HepG2 (cell line): ENCODE results near the gene TTLL10. TPM values are rescaled to one million over a fixed set of nuclear protein-coding genes. Genes with fewer than 3 reads are reported as not detected.

Experiments
- AKAP8 ChIP-seq: sonication (generic); formaldehyde crosslinking; IDR thresholded peaks from 2 replicates; pipeline ENCODE4 v1.5.1; 2020; ENCODE audit warnings: mild to moderate bottlenecking, missing genetic modification reagents
- ATF5 ChIP-seq: sonication (generic); formaldehyde crosslinking; IDR thresholded peaks from 2 replicates; pipeline ENCODE4 v1.4.0; 2020; ENCODE audit warnings: mild to moderate bottlenecking, low read depth, missing genetic modification reagents
- BRCA1 ChIP-seq: sonication (generic); formaldehyde crosslinking; IDR thresholded peaks from 2 replicates; pipeline ENCODE4 v1.4.0; 2020; ENCODE audit warnings: missing genetic modification reagents
- BRF2 ChIP-seq: sonication (generic); formaldehyde crosslinking; IDR thresholded peaks from 2 replicates; pipeline ENCODE4 v1.8.1; 2022; ENCODE audit warnings: mild to moderate bottlenecking, missing genetic modification reagents
- CTCF ChIP-seq: sonication (generic); formaldehyde crosslinking; IDR thresholded peaks from 2 replicates; pipeline ENCODE4 v1.5.0; 2020; ENCODE audit warnings: mild to moderate bottlenecking, missing genetic modification reagents, moderate library complexity
- GTF3A ChIP-seq: sonication (generic); formaldehyde crosslinking; conservative IDR thresholded peaks from 2 replicates; pipeline ENCODE4 v1.4.0; 2020; ENCODE audit warnings: mild to moderate bottlenecking, missing genetic modification reagents
- JUND ChIP-seq: sonication (generic); formaldehyde crosslinking; IDR thresholded peaks from 2 replicates; pipeline ENCODE4 v1.8.0; 2022; ENCODE audit warnings: mild to moderate bottlenecking, missing genetic modification reagents
- PATZ1 ChIP-seq: sonication (generic); formaldehyde crosslinking; IDR thresholded peaks from 2 replicates; pipeline ENCODE4 v1.4.0; 2020; ENCODE audit warnings: missing genetic modification reagents
- PAWR ChIP-seq: sonication (generic); formaldehyde crosslinking; IDR thresholded peaks from 2 replicates; pipeline ENCODE4 v1.4.0; 2020; ENCODE audit warnings: missing genetic modification reagents, mild to moderate bottlenecking, borderline replicate concordance
- TRAFD1 ChIP-seq: sonication (generic); formaldehyde crosslinking; IDR thresholded peaks from 2 replicates; pipeline ENCODE4 v1.5.1; 2020; ENCODE audit warnings: missing genetic modification reagents, mild to moderate bottlenecking, borderline replicate concordance
- ZBTB20 ChIP-seq: sonication (generic); formaldehyde crosslinking; IDR thresholded peaks from 2 replicates; pipeline ENCODE4 v1.8.1; 2023; ENCODE audit warnings: missing genetic modification reagents, low read depth, mild to moderate bottlenecking, borderline replicate concordance
- ZBTB46 ChIP-seq: sonication (generic); formaldehyde crosslinking; IDR thresholded peaks from 2 replicates; pipeline ENCODE4 v1.4.0; 2020; ENCODE audit warnings: mild to moderate bottlenecking, missing genetic modification reagents, borderline replicate concordance
- ZFX ChIP-seq: sonication (generic); formaldehyde crosslinking; IDR thresholded peaks from 2 replicates; pipeline ENCODE4 v1.4.0; 2020; ENCODE audit warnings: mild to moderate bottlenecking, low read depth, missing genetic modification reagents, moderate library complexity
- ZNF709 ChIP-seq: sonication (generic); formaldehyde crosslinking; IDR thresholded peaks from 2 replicates; pipeline ENCODE4 v1.5.0; 2020; ENCODE audit warnings: mild to moderate bottlenecking, missing genetic modification reagents
- ZXDC ChIP-seq: sonication (generic); formaldehyde crosslinking; IDR thresholded peaks from 2 replicates; pipeline ENCODE4 v1.5.0; 2020; ENCODE audit warnings: mild to moderate bottlenecking, missing genetic modification reagents
- polyA plus RNA-seq, 8 experiments: library from polyadenylated mRNA; depleted of rRNA in 3 of 8; stranded (reverse) in 7 of 8; unstranded in 1 of 8; fragments of >200 nt; fragmentation: Illumina TruSeq in 4 of 8; extraction: Trizol in 4 of 8; gene quantifications; 2 replicates each; pipeline versions ENCODE4 v1.2.1 to v1.2.3, GENCODE V29; 2011 to 2016; ENCODE audit warnings: low read depth in 4 of 8, missing spikeins in 1 of 8, mixed read lengths in 1 of 8; ENCODE audit not compliant: insufficient read depth in 1 of 8
- total RNA-seq, 5 experiments: library from RNA; depleted of rRNA; stranded (reverse); fragments of >200 nt; fragmentation: Illumina TruSeq; extraction: Trizol; gene quantifications; 2 replicates each; pipeline ENCODE4 v1.2.3, GENCODE V29; 2016; ENCODE audit warnings: low read depth in 1 of 5

Gene TTLL10
- total and polyA plus RNA-seq, 2 of the 13 experiments (the other 11 are each of a cell fraction or from before 2014, with no cell fraction given), result not detected

- 0 out of 2 replicates have a peak, but pooled peaks have one; percentile 31 for TF ChIP-seq ZBTB46
- peak; percentile 15; the same call in 1 of the 2 replicates for TF ChIP-seq ATF5 (CRISPR knock-in tag)
- no peak for TF ChIP-seq TRAFD1 (CRISPR knock-in tag)
- TF ChIP-seq ZFX (CRISPR knock-in tag), result no peak
- TF ChIP-seq PAWR, result 0 out of 2 replicates have a peak, but pooled peaks have one; percentile 63
- no peak for TF ChIP-seq ZXDC
- TF ChIP-seq ZBTB20 (CRISPR knock-in tag), result 0 out of 2 replicates have a peak, but pooled peaks have one; percentile 13
- TF ChIP-seq JUND (CRISPR knock-in tag), result no peak
- TF ChIP-seq AKAP8, result no peak
- TF ChIP-seq BRCA1 (CRISPR knock-in tag), result no peak
- TF ChIP-seq CTCF (CRISPR knock-in tag), result peak; percentile 45
- TF ChIP-seq ZNF709 (CRISPR knock-in tag), result no peak
- TF ChIP-seq PATZ1 (CRISPR knock-in tag), result no peak
- peak; percentile 74; the same call in 1 of the 2 replicates for TF ChIP-seq GTF3A (CRISPR knock-in tag)
- no peak for TF ChIP-seq BRF2
Measured at GRCh38 chr1:1230656-1231399, 57.1 kb downstream of the TTLL10 start (continued).
